WTC11 (cell line): ENCODE data around the gene HIP1. TPM values are rescaled to one million over a fixed set of nuclear protein-coding genes. Genes with fewer than 3 reads are reported as not detected.
A peak's percentile ranks its signal among the peaks of the same experiment; 100 is the strongest.
"Not testable (repeated sequence)": the region's sequence is repeated elsewhere in the genome, so short reads cannot be mapped to it uniquely, and the experiment has no call there.

Experiments used
- ATAC-seq: fragments of 200-7000 bp; cut with Tn5 transposase; 2 replicates; pipeline ENCODE4 v1.10.0; 2021; ENCODE audit warnings: mild to moderate bottlenecking, moderate library complexity
- CTCF ChIA-PET: fragments of 300-600 bp; sonication (Branson Sonifier 250); formaldehyde crosslinking; loops from one replicate; lab custom pipeline; 2021; ENCODE audit warnings: antibody characterized with exemption; lab: Charles Lee
- POLR2A ChIA-PET: fragments of 350-600 bp; sonication (Branson Sonifier 250); formaldehyde crosslinking; loops from one replicate; lab custom pipeline; 2021; ENCODE audit warnings: antibody characterized with exemption; lab: Charles Lee
- DNase-seq: peaks from one replicate; pipeline ENCODE4 v3.0.0; 2021; ENCODE audit warnings: low spot score
- H3K27ac Mint-ChIP-seq: 2 replicates; pipeline ENCODE4 v1.8.0; 2021; ENCODE audit warnings: mixed read lengths
- H3K27me3 Mint-ChIP-seq: 2 replicates; pipeline ENCODE4 v1.8.0; 2021; ENCODE audit warnings: low read depth, mild to moderate bottlenecking, moderate library complexity, mixed read lengths
- H3K36me3 Mint-ChIP-seq: 2 replicates; pipeline ENCODE4 v1.8.0; 2021; ENCODE audit warnings: mixed read lengths
- H3K4me1 Mint-ChIP-seq: 2 replicates; pipeline ENCODE4 v1.8.0; 2022; ENCODE audit warnings: mixed read lengths
- H3K4me3 Mint-ChIP-seq: 2 replicates; pipeline ENCODE4 v1.8.0; 2021; ENCODE audit warnings: mild to moderate bottlenecking, moderate library complexity, mixed read lengths
- H3K9me3 Mint-ChIP-seq: 2 replicates; pipeline ENCODE4 v1.8.0; 2021; ENCODE audit warnings: mixed read lengths
- CBFB ChIP-seq: sonication (generic); formaldehyde crosslinking; IDR thresholded peaks from 2 replicates; pipeline ENCODE4 v1.8.1; 2022; ENCODE audit warnings: mild to moderate bottlenecking, low read depth, missing genetic modification reagents
- CTCF ChIP-seq: fragments of 200-600 bp; IDR thresholded peaks from 2 replicates; pipeline ENCODE4 v1.8.0; 2022; ENCODE audit warnings: antibody characterized with exemption
- ESRRA ChIP-seq: sonication (generic); formaldehyde crosslinking; IDR thresholded peaks from 2 replicates; pipeline ENCODE4 v1.8.1; 2022; ENCODE audit warnings: mild to moderate bottlenecking, missing genetic modification reagents, borderline replicate concordance
- FOXK1 ChIP-seq: sonication (generic); formaldehyde crosslinking; IDR thresholded peaks from 2 replicates; pipeline ENCODE4 v1.8.0; 2022; ENCODE audit warnings: mild to moderate bottlenecking, moderate library complexity, missing genetic modification reagents
- GRHL2 ChIP-seq: fragments of 250-450 bp; sonication (Bioruptor Pico); IDR thresholded peaks from 2 replicates; pipeline ENCODE4 v1.8.0; 2022; ENCODE audit warnings: mild to moderate bottlenecking, moderate library complexity; ENCODE audit not compliant: insufficient replicate concordance, severe bottlenecking
- NFE2L1 ChIP-seq: sonication (generic); formaldehyde crosslinking; IDR thresholded peaks from 2 replicates; pipeline ENCODE4 v1.8.1; 2023; ENCODE audit warnings: missing genetic modification reagents
- NR1H2 ChIP-seq: sonication (generic); formaldehyde crosslinking; IDR thresholded peaks from 2 replicates; pipeline ENCODE4 v1.9.0; 2021; ENCODE audit warnings: mild to moderate bottlenecking, moderate library complexity, missing genetic modification reagents
- USF1 ChIP-seq: sonication (generic); formaldehyde crosslinking; IDR thresholded peaks from 2 replicates; pipeline ENCODE4 v1.8.0; 2022; ENCODE audit warnings: mild to moderate bottlenecking, missing genetic modification reagents
- USF2 ChIP-seq: sonication (generic); formaldehyde crosslinking; IDR thresholded peaks from 2 replicates; pipeline ENCODE4 v1.8.1; 2023; ENCODE audit warnings: mild to moderate bottlenecking, missing genetic modification reagents, moderate library complexity
- total RNA-seq: library from RNA; stranded (reverse); gene quantifications from 3 replicates; pipeline ENCODE4 v1.2.3, GENCODE V29; 2021
- TF ChIP-seq, protein P1 (sequence below): fragments of 250-450 bp; sonication (Bioruptor Pico); IDR thresholded peaks from 2 replicates; pipeline ENCODE4 v2.1.2; 2022; ENCODE audit warnings: mild to moderate bottlenecking, moderate library complexity
- TF ChIP-seq, protein P2 (sequence below): fragments of 250-450 bp; sonication (Bioruptor Pico); IDR thresholded peaks from 2 replicates; pipeline ENCODE4 v1.8.0; 2021; ENCODE audit warnings: mild to moderate bottlenecking

HIP1 gene
- total RNA-seq, 1 experiment from 2014 or later = 75.8 TPM

GRCh38 chr7:75762350-75762917 lies 23.7 kb upstream of the HIP1 start:
- Mint-ChIP-seq H3K4me1 (peaks cover 2% of the 10 kb centered on the region), H3K27ac (peak overlapping the region; percentile 22; the same call in 1 of the 2 replicates), H3K4me3 (no peak overlapping the region)
- TF ChIP-seq USF1 (CRISPR knock-in tag) = no peak
- TF ChIP-seq, protein P1, sequence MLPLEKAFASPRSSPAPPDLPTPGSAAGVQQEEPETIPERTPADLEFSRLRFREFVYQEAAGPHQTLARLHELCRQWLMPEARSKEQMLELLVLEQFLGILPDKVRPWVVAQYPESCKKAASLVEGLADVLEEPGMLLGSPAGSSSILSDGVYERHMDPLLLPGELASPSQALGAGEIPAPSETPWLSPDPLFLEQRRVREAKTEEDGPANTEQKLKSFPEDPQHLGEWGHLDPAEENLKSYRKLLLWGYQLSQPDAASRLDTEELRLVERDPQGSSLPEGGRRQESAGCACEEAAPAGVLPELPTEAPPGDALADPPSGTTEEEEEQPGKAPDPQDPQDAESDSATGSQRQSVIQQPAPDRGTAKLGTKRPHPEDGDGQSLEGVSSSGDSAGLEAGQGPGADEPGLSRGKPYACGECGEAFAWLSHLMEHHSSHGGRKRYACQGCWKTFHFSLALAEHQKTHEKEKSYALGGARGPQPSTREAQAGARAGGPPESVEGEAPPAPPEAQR = no peak
- peak; percentile 40; the same call in 1 of the 2 replicates for TF ChIP-seq CTCF
- TF ChIP-seq FOXK1 (CRISPR knock-in tag) = no peak
- no peak for TF ChIP-seq NR1H2 (CRISPR knock-in tag)
- no peak for TF ChIP-seq CBFB (CRISPR knock-in tag)
- TF ChIP-seq USF2 = no peak
- no peak for TF ChIP-seq ESRRA
- TF ChIP-seq, all 79 proteins: peak for 1
- H3K27me3 Mint-ChIP-seq = no peaks in the 10 kb centered on the region; the same call in 1 of the 2 replicates
- peaks cover 9% of the 10 kb centered on the region for H3K9me3 Mint-ChIP-seq
- no peak for DNase-seq
- no peaks in the 10 kb centered on the region for H3K36me3 Mint-ChIP-seq
- ChIA-PET CTCF (interaction anchor here (0.6 to 1.7 kb wide), 37 partner anchors 9 to 409 kb away, joined by 3 to 25 read pairs (median 5); partner anchors contain the start of gene POM121C), POLR2A (no interaction called here)
- peak; percentile 95 for ATAC-seq

DNA sequence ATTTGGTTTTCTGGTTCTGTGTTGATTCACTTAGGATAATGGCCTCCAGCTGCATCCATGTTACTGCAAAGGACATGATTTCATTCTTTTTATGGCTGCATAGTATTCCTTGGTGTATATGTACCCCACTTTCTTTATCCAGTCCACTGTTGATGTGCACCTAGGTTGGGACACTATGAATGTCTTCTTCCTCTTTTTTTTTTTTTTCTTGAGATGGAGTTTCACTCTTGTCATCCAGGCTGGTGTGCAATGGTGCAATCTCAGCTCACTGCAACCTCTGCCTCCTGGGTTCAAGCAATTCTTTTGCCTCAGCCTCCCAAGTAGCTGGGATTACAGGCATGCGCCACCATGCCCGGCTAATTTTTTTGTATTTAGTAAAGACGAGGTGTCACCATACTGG lies 23.1 kb upstream of the HIP1 start:
- H3K9me3 Mint-ChIP-seq, POLR2A ChIA-PET, H3K27ac Mint-ChIP-seq, DNase-seq, ATAC-seq, H3K4me1 Mint-ChIP-seq, H3K27me3 Mint-ChIP-seq, H3K4me3 Mint-ChIP-seq, H3K36me3 Mint-ChIP-seq: not testable (repeated sequence)
- CTCF ChIA-PET = interaction anchor here (1.0 to 1.7 kb wide), 13 partner anchors 9 to 276 kb away, joined by 3 to 25 read pairs (median 5); partner anchors contain the start of gene POM121C

- no peaks in the 10 kb centered on the region for H3K36me3 Mint-ChIP-seq
- no peak for ATAC-seq
- ChIA-PET POLR2A (no interaction called here), CTCF (interaction anchor here (1.8 kb wide), 1 partner anchor 161 kb away, joined by 4 read pairs; no protein-coding TSS in a partner anchor)
- TF ChIP-seq GRHL2 (no peak), CTCF (no peak), NFE2L1 (CRISPR knock-in tag) (no peak)
- TF ChIP-seq, protein P2, sequence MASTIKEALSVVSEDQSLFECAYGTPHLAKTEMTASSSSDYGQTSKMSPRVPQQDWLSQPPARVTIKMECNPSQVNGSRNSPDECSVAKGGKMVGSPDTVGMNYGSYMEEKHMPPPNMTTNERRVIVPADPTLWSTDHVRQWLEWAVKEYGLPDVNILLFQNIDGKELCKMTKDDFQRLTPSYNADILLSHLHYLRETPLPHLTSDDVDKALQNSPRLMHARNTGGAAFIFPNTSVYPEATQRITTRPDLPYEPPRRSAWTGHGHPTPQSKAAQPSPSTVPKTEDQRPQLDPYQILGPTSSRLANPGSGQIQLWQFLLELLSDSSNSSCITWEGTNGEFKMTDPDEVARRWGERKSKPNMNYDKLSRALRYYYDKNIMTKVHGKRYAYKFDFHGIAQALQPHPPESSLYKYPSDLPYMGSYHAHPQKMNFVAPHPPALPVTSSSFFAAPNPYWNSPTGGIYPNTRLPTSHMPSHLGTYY (CRISPR knock-in tag) = no peak
- peaks cover 7% of the 10 kb centered on the region for H3K9me3 Mint-ChIP-seq
- no peak overlapping the region for H3K27ac Mint-ChIP-seq
- peaks cover 2% of the 10 kb centered on the region for H3K4me1 Mint-ChIP-seq
- no peak overlapping the region for H3K4me3 Mint-ChIP-seq
- no peak for DNase-seq
- no peaks in the 10 kb centered on the region; the same call in 1 of the 2 replicates for H3K27me3 Mint-ChIP-seq
These were observed 19.8 kb upstream of the HIP1 start for GRCh38 chr7:75758491-75758890.
